ENCODE results near the gene NUDT1.

The NUDT1 gene

DNA sequence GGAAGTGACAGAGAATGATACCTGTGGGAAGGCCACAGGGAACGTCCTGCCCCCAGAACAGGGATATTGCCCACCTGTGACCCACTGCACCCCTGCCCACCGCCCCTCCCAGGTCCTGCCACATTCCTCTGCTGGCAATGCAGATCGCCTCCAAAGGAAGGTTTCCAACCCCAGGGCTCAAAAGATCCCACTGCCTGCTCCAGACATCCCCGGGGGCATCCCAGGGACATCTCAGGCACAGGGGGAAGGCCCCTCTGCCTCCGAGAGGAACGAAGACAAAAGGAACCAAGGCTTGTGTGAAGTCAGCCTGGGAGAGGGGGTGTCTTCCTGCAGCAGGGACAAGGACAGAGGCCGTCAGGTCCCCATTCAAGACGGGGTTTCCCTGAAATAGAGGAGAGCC is 28.5 kb downstream of the NUDT1 start:
- peaks cover 13% of the 10 kb centered on the region for H3K4me1 Mint-ChIP-seq
- H3K9me3 Mint-ChIP-seq, result no peaks in the 10 kb centered on the region
- no peak overlapping the region for H3K4me3 Mint-ChIP-seq
- peak overlapping the region in 1 of 3 experiments; percentile 76 for H3K27ac Mint-ChIP-seq
- H3K27me3 Mint-ChIP-seq (ENCODE audit: low read depth), result no peaks in the 10 kb centered on the region
- H3K36me3 Mint-ChIP-seq (ENCODE audit: low read depth), result peaks cover 25% of the 10 kb centered on the region
- TF ChIP-seq CTCF (IDR thresholded peaks at IDR 0.05; ENCODE audit: unreplicated experiment in 3 of 3), result no peak

DNA sequence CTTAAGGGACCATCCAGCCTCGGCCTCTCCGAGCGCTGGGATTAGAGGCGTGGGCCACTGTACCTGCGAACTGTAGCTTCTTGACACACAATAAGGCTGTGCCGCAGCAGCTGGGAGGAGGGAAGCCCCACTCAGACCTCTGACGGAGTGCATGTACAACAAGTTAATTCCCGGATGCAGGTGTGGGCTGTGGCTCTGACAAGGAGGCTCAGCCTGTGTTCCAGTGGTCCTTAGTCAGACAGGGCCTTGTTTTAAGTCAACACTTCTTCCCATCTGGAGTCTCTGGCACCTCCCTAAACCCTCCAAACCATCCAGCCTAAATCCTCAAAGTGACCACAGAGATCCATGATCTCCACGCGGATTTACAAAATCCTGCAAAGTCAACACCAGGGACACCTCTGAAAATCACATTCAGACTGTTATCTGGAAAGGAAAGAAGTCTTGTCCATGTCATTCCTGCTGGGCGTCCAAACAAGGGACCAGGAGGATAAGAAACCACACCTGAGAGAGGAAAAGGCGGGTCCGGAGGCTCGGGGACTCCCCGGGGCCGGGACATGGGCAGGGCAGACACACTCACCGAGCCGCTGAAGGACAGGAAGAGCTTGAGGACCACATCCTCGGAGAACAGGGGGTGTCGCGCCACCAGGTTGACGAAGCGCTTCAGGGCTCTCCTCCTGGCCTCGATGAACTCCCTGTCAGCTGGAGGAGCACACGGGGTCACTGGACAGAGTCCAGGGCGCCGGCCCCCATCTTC is 29.4 kb downstream of the NUDT1 start:
- Mint-ChIP-seq H3K27me3 (ENCODE audit: low read depth) (no peaks in the 10 kb centered on the region), H3K9me3 (no peaks in the 10 kb centered on the region), H3K27ac (no peak overlapping the region), H3K4me1 (peaks cover 13% of the 10 kb centered on the region), H3K36me3 (ENCODE audit: low read depth) (peaks cover 22% of the 10 kb centered on the region), H3K4me3 (no peak overlapping the region)
- TF ChIP-seq CTCF (IDR thresholded peaks at IDR 0.05; ENCODE audit: unreplicated experiment in 3 of 3), result no peak

GRCh38 chr7:2272031-2272430 is 30.0 kb downstream of the NUDT1 start:
- Mint-ChIP-seq H3K36me3 (ENCODE audit: low read depth) (peaks cover 21% of the 10 kb centered on the region), H3K4me1 (peaks cover 13% of the 10 kb centered on the region), H3K27me3 (ENCODE audit: low read depth) (no peaks in the 10 kb centered on the region), H3K4me3 (no peak overlapping the region), H3K27ac (no peak overlapping the region), H3K9me3 (no peaks in the 10 kb centered on the region)
- no peak for TF ChIP-seq CTCF (IDR thresholded peaks at IDR 0.05; ENCODE audit: unreplicated experiment in 3 of 3)

GRCh38 chr7:2273866-2274265 is 31.8 kb downstream of the NUDT1 start:
- Mint-ChIP-seq H3K36me3 (ENCODE audit: low read depth) (peaks cover 24% of the 10 kb centered on the region), H3K27me3 (ENCODE audit: low read depth) (no peaks in the 10 kb centered on the region), H3K27ac (no peak overlapping the region), H3K4me1 (peaks cover 13% of the 10 kb centered on the region), H3K4me3 (no peak overlapping the region), H3K9me3 (no peaks in the 10 kb centered on the region)
- TF ChIP-seq CTCF (IDR thresholded peaks at IDR 0.05; ENCODE audit: unreplicated experiment in 3 of 3), result no peak

DNA sequence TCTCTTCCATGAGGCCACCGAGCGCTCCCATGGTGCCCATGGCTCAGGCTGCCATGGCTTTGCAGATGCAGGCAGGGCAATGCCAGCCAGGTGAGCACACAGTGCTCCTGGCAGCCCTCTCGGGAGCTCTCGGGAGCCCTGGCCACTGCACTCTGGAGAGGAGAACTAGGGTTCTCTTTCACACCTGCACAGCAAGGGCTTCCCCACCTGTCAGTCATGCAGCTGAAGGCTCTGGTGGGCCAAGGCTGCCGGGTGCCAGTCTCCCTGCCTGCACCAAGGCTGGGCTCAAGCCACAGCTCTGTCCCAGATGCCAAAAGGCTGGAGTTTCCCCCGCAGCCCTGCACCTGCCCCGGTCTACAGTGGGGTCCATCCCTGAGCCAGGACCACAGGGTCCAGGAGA is 32.6 kb downstream of the NUDT1 start:
- H3K4me1 Mint-ChIP-seq, result peaks cover 13% of the 10 kb centered on the region
- H3K9me3 Mint-ChIP-seq, result no peaks in the 10 kb centered on the region
- TF ChIP-seq CTCF (IDR thresholded peaks at IDR 0.05; ENCODE audit: unreplicated experiment in 3 of 3), result no peak
- H3K27ac Mint-ChIP-seq, result no peak overlapping the region
- H3K36me3 Mint-ChIP-seq (ENCODE audit: low read depth), result peaks cover 17% of the 10 kb centered on the region
- H3K27me3 Mint-ChIP-seq (ENCODE audit: low read depth), result no peaks in the 10 kb centered on the region
- no peak overlapping the region for H3K4me3 Mint-ChIP-seq

DNA sequence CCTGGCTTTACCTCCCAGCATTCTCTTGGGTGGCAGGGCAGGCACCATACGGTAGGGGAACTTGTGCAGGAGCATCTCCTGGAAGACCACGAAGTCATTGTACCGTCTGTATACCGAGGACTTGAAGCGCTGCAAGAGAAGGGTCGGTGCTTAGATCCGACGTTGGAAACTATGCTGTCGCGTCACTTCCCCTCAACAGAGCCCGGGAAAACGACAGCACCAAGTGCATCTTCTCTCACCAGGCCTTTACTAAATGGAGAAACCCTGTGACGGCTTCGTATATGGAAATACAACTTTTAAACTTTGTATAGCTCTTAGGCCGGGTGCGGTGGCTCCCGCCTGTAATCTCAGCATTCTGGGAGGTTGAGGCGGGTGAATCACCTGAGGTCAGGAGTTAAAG is 33.1 kb downstream of the NUDT1 start:
- peaks cover 14% of the 10 kb centered on the region for H3K4me1 Mint-ChIP-seq
- H3K36me3 Mint-ChIP-seq (ENCODE audit: low read depth), result peaks cover 15% of the 10 kb centered on the region
- H3K27me3 Mint-ChIP-seq (ENCODE audit: low read depth), result no peaks in the 10 kb centered on the region
- no peak for TF ChIP-seq CTCF (IDR thresholded peaks at IDR 0.05; ENCODE audit: unreplicated experiment in 3 of 3)
- no peak overlapping the region for H3K27ac Mint-ChIP-seq
- no peak overlapping the region for H3K4me3 Mint-ChIP-seq
- H3K9me3 Mint-ChIP-seq, result no peaks in the 10 kb centered on the region

All from nephron (organoid).